ENCODE results near the gene NOL4L.

DNA sequence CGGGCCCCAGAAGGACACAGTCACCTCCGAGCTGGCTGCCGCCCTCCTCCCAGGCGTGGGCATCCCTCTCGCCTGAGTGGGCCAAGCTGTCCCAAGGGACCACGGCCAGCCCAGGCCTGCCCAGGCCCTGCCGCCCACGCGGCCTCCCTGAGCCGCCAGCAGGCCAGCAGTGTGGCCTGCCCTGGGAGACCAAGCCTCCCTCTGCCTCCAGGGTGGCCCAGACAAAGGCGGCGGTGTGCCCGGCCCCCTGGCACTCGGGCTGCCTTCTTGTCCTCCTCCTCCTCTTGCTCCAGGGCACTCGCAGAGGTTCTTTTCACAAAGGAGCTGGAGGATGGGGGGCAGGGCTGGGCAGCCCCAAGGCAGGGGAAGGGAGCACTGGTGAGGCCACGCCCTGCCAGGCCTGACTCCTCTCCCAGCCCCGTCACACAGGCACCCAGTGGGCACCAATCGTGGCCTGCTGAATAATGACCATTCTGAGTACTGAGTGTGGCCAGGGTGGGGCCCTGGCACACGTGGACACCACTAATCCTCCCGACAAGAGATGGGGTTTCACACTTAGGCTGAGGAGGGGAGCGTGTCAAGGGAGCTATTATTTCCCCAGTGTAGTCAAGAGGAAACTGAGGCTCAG is 25.3 kb downstream of the NOL4L start:
- TF ChIP-seq, protein P1, sequence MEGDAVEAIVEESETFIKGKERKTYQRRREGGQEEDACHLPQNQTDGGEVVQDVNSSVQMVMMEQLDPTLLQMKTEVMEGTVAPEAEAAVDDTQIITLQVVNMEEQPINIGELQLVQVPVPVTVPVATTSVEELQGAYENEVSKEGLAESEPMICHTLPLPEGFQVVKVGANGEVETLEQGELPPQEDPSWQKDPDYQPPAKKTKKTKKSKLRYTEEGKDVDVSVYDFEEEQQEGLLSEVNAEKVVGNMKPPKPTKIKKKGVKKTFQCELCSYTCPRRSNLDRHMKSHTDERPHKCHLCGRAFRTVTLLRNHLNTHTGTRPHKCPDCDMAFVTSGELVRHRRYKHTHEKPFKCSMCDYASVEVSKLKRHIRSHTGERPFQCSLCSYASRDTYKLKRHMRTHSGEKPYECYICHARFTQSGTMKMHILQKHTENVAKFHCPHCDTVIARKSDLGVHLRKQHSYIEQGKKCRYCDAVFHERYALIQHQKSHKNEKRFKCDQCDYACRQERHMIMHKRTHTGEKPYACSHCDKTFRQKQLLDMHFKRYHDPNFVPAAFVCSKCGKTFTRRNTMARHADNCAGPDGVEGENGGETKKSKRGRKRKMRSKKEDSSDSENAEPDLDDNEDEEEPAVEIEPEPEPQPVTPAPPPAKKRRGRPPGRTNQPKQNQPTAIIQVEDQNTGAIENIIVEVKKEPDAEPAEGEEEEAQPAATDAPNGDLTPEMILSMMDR (IDR thresholded peaks at IDR 0.05): no peak
- no peak for TF ChIP-seq POLR2A (IDR thresholded peaks at IDR 0.05)

Data from thyroid gland (tissue), 4 donors.